Measurements from ENCODE around the gene WASHC2C.
"Not testable (repeated sequence)": the region's sequence is repeated elsewhere in the genome, so short reads cannot be mapped to it uniquely, and the experiment has no call there.

Gene WASHC2C

GRCh38 chr10:45763037-45763436 is 36.0 kb downstream of the WASHC2C start:
- DNase-seq (ENCODE audit: low spot score), result not testable (repeated sequence)

GRCh38 chr10:45768334-45768733 is 41.3 kb downstream of the WASHC2C start:
- not testable (repeated sequence) for DNase-seq (ENCODE audit: low spot score)

- not testable (repeated sequence) for DNase-seq (ENCODE audit: low spot score)
Measured at GRCh38 chr10:45771757-45772461, 44.8 kb downstream of the WASHC2C start.

- DNase-seq (ENCODE audit: low spot score), result not testable (repeated sequence)
Measured at GRCh38 chr10:45786217-45786616, 59.2 kb downstream of the WASHC2C start.

- DNase-seq (ENCODE audit: low spot score), result not testable (repeated sequence)
Measured at GRCh38 chr10:45787212-45787741, 60.2 kb downstream of the WASHC2C start.

GRCh38 chr10:45789991-45790390 is 62.9 kb downstream of the WASHC2C start:
- not testable (repeated sequence) for DNase-seq (ENCODE audit: low spot score)

- DNase-seq (ENCODE audit: low spot score), result not testable (repeated sequence)
Measured at GRCh38 chr10:45790694-45791426, 63.8 kb downstream of the WASHC2C start.

GRCh38 chr10:45794761-45795160 is 67.7 kb downstream of the WASHC2C start:
- DNase-seq (ENCODE audit: low spot score), result not testable (repeated sequence)

- not testable (repeated sequence) for DNase-seq (ENCODE audit: low spot score)
Measured at GRCh38 chr10:45803060-45804010, 76.3 kb downstream of the WASHC2C start.

- DNase-seq (ENCODE audit: low spot score), result not testable (repeated sequence)
Measured at GRCh38 chr10:45804996-45805395, 77.9 kb downstream of the WASHC2C start.

- DNase-seq (ENCODE audit: low spot score), result no peak
Measured at GRCh38 chr10:45809837-45810236, 82.8 kb downstream of the WASHC2C start.

GRCh38 chr10:45811075-45811474 is 84.0 kb downstream of the WASHC2C start:
- no peak for DNase-seq (ENCODE audit: low spot score)

GRCh38 chr10:45812959-45813358 is 85.9 kb downstream of the WASHC2C start:
- DNase-seq (ENCODE audit: low spot score), result not testable (repeated sequence)

GRCh38 chr10:45814146-45814545 is 87.1 kb downstream of the WASHC2C start:
- DNase-seq (ENCODE audit: low spot score), result not testable (repeated sequence)

- no peak for DNase-seq (ENCODE audit: low spot score)
Measured at GRCh38 chr10:45817130-45817859, 90.2 kb downstream of the WASHC2C start.

- no peak for DNase-seq (ENCODE audit: low spot score)
Measured at GRCh38 chr10:45817912-45818311, 90.8 kb downstream of the WASHC2C start.

- DNase-seq (ENCODE audit: low spot score), result no peak
Measured at GRCh38 chr10:45819552-45819951, 92.5 kb downstream of the WASHC2C start.

GRCh38 chr10:45820107-45820830 is 93.2 kb downstream of the WASHC2C start:
- DNase-seq (ENCODE audit: low spot score), result not testable (repeated sequence)

- not testable (repeated sequence) for DNase-seq (ENCODE audit: low spot score)
Measured at GRCh38 chr10:45822918-45823317, 95.9 kb downstream of the WASHC2C start.

Measured in HuH-7.5 (cell line).